ENCODE measurements around the gene ABHD2. TPM values are rescaled to one million over a fixed set of nuclear protein-coding genes. Genes with fewer than 3 reads are reported as not detected.

The ABHD2 gene
- total RNA-seq, 1 donor from 2014 or later: 32.9 TPM

DNA sequence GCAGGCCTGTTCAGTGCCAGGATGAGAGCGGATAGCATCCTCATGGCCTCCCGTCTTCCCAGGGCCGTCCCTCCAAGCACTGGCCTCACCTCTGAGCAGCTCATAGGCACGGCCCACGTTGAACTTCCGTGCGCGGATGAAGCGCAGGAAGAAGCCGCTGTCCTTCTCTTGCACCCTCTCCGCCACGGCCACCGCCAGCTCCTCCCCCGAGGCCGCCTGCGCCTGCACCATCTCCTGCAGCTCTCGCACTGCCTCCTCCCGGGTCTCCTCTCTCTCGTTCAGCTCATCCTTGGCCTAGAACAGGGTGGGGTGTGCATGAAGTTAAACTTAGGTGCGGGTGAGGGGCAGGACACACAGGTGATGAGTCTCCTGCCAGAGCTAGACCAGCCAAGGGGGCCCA lies 128.8 kb downstream of the ABHD2 start:
- H3K4me3 ChIP-seq (ENCODE audit: low read depth, low read length): no peak overlapping the region
- DNase-seq (ENCODE audit: low read depth): no peak
- TF ChIP-seq, protein P1, sequence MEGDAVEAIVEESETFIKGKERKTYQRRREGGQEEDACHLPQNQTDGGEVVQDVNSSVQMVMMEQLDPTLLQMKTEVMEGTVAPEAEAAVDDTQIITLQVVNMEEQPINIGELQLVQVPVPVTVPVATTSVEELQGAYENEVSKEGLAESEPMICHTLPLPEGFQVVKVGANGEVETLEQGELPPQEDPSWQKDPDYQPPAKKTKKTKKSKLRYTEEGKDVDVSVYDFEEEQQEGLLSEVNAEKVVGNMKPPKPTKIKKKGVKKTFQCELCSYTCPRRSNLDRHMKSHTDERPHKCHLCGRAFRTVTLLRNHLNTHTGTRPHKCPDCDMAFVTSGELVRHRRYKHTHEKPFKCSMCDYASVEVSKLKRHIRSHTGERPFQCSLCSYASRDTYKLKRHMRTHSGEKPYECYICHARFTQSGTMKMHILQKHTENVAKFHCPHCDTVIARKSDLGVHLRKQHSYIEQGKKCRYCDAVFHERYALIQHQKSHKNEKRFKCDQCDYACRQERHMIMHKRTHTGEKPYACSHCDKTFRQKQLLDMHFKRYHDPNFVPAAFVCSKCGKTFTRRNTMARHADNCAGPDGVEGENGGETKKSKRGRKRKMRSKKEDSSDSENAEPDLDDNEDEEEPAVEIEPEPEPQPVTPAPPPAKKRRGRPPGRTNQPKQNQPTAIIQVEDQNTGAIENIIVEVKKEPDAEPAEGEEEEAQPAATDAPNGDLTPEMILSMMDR (conservative IDR thresholded peaks at IDR 0.05; ENCODE audit: low read depth, low read length): no peak

DNA sequence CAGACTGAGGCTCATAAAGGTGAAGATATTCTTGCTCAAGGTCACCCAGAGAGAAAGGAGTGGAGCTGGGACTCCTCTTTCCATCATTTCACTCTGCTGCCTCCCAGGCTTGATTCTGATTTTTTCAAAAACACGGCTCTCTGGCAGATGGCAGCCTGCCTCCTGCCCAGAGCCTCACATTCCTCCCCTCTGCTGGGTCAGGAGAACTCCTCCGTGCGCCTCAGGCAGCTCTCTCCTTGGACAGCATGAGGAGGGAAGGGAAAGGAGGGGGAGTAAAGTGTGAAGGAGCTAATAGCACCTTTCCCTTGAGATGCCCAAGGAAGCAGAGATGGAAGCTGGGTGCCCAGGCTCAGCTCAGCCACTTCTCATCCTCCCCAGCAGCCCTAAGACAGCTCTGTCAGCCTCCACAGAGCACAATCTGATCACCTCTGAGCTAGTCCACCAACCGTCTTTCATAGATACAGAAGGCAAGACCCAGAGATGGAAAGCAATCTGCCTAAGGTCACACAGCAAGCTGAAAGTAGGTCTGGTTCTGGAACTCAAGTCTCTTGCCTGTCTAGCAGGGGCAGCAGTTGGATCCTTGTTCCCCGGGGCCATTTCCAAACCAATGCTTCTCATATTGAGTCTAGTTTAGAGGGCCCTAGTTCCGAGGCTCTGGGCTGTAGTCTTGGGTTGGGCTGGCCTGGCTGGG lies 129.6 kb downstream of the ABHD2 start:
- H3K4me3 ChIP-seq (ENCODE audit: low read depth, low read length): no peak overlapping the region
- no peak for DNase-seq (ENCODE audit: low read depth)
- TF ChIP-seq, protein P1 (conservative IDR thresholded peaks at IDR 0.05; ENCODE audit: low read depth, low read length): no peak

DNA sequence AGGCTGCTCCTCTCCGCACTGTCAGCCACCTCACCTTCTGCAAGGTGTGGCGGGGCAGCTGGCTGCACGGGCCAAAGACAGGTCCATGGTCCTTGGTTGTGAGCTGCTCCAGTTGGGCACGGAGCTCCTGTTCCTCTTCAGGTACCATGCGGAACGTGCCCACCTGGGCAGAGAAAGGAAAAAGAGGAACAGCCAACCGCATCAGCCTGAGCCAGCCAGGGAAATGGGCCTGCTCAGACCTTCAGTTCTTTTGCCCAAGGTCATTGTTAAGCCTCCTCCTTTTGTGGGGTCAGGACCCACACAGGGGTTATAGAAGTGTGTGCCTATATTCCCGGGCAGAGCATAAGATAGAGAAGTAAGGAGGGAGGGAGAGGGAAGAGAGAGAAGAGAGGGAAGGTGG lies 130.3 kb downstream of the ABHD2 start:
- TF ChIP-seq, protein P1 (conservative IDR thresholded peaks at IDR 0.05; ENCODE audit: low read depth, low read length): no peak

DNA sequence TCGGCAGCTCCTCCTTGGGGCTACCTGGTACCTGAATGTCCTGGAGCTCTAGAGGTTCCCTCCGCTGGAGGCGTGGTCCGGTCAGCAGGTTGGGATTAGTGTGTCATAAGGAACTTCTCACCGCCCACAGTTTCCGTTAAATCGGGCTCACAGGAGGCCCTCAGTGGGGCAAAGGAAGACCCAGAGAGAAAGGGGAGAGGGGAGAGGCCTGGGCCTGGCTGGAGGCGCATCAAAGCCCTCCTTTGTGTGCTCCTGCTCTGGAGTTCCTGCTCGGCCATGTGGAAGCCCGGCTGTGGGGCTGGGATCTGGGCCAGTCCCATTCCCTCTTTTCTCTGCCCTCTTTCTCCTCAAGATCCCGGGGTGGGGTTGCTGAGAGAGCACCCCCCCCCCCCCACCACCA lies 133.3 kb downstream of the ABHD2 start, which contains the start of gene RLBP1:
Gene RLBP1 (minus strand): TSS at position 37 of the 400 bp plus-strand sequence. CDS start 2,604 bp downstream, outside the sequence.
- H3K4me3 ChIP-seq (ENCODE audit: low read depth, low read length): no peak within 1 kb of the TSS
- no peak for DNase-seq (ENCODE audit: low read depth)
- TF ChIP-seq, protein P1 (conservative IDR thresholded peaks at IDR 0.05; ENCODE audit: low read depth, low read length): no peak

More for the DNA sequence above, 130.3 kb downstream of the ABHD2 start:
- DNase-seq (ENCODE audit: low read depth): no peak
- H3K4me3 ChIP-seq (ENCODE audit: low read depth, low read length): no peak overlapping the region

DNA sequence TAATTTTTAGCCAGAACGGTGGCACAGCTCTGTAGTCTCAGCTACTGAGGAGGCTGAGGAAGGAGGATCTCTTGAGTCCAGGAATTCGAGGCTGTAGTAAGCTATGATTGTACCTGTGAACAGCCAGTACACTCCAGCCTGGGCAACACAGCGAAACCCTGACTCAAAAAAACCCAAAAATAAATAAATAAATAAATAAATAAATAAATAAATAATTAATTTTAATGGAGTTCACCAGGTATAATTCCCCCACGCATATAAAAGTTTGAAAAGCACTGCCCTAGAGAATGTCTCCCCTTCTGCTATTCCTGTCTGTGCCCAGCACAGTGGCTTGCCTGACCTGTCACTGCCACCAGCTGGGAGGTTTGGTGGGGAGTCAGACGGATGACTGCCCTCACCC lies 137.3 kb downstream of the ABHD2 start:
- TF ChIP-seq, protein P1 (conservative IDR thresholded peaks at IDR 0.05; ENCODE audit: low read depth, low read length): no peak
- DNase-seq (ENCODE audit: low read depth): no peak
- no peak overlapping the region for H3K4me3 ChIP-seq (ENCODE audit: low read depth, low read length)

DNA sequence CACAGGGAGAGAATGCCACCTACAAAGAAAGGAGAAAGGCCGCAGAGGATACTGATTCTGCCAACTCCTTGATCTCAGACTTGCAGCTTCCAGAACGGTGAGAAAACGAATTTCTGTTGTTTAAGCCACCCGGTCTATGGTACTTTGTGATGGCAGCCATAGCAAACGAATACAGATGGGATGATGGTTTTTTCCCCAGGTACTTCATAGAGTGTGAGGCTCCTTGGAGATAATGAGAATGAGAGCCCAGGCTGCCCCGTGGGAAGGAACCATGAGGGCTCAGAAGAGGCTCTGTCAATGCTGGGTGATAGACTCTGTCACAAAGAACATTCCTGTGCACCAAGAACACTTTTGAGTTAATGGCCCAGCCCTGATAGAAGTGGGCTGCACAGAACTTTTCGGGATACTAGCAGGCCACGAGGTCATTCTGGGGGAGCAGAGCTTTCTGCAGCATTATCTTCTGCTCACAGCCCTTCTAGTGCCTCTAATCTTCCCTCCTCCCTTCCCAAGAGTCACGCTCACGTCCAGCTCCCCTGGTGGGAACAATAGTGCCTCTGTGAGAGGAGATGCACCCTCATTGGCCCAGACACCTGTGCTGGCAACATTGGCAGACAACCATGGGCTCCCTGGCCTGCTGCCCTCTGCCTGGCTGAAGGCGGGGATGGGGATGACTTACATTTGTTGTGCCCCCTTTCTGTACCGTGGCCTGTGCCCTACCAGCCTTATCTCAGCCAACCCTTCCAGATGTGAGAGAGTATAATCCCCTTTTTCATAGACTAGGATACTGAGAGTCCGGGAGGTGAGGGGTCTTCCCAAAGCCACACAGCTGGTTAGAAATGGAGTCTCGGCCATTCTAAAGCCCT lies 138.3 kb downstream of the ABHD2 start:
- H3K4me3 ChIP-seq (ENCODE audit: low read depth, low read length): no peak overlapping the region
- TF ChIP-seq, protein P1 (conservative IDR thresholded peaks at IDR 0.05; ENCODE audit: low read depth, low read length): no peak
- no peak for DNase-seq (ENCODE audit: low read depth)

Measured in epithelial cell of proximal tubule (primary cell).